AG10803 (cell line): ENCODE measurements around the gene CKB.

Source experiments
- DNase-seq: peaks from one replicate; pipeline ENCODE4 v3.0.0; 2010; ENCODE audit warnings: low read depth
- H3K4me3 ChIP-seq: 2 replicates; pipeline ENCODE4 v1.5.1; 2011; ENCODE audit warnings: mild to moderate bottlenecking, low read length, control low read depth
- CTCF ChIP-seq: conservative IDR thresholded peaks from 2 replicates; pipeline ENCODE4 v1.5.1; 2011; ENCODE audit warnings: mild to moderate bottlenecking, low read length, control low read depth, inconsistent platforms

Gene CKB

GRCh38 chr14:103544388-103545218 lies 22.0 kb upstream of the CKB start:
- no peak overlapping the region for H3K4me3 ChIP-seq
- no peak for TF ChIP-seq CTCF
- no peak for DNase-seq

- DNase-seq = no peak
- no peak overlapping the region for H3K4me3 ChIP-seq
- no peak for TF ChIP-seq CTCF
These were observed 21.2 kb upstream of the CKB start for GRCh38 chr14:103543721-103544387.

DNA sequence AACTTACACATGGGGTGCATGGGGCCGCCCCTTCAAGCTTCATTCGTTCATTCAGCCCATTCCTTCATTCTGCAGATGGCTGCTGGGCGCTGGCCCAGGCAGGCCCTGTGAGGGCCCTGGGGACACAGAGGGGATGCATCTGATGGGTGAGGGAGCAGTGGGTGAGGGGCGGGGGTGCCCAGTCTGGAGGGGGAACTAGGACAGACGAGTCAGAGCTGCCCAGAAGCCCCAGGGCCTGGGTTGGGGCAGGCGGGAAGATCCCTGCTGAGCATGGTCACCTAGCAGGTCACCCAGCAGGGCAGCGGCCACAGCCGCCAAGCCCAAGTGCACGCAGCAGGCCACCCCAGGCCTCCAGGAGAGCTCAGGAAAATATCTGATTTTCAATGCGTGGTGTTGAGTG lies 20.5 kb upstream of the CKB start:
- H3K4me3 ChIP-seq = no peak overlapping the region
- TF ChIP-seq CTCF = no peak
- DNase-seq = no peak

DNA sequence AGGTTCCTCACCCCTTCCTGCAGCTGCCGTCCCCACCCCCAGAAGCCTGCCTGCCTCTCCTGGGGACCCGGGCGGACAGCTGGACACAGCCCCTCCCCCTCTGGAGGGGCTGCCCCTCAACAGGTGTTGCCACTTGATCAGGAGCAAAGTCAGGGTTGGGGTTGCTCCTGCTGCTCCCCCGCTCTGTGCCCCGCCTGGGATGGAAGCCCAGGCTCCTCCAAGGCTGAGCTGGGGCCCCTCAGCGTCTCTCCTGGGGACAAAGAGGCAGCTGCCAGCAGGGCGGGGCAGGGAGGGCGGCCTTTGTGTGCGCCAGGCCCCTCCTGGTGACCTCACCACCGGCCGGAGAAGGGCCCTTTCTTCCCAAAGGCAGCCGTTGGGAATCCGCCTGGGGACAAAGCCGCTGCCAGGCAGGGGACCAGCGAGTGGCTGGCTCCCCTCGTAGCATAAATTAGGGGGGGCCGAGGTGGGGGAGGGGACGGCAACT lies 20.0 kb upstream of the CKB start:
- no peak for TF ChIP-seq CTCF
- no peak for DNase-seq
- no peak overlapping the region for H3K4me3 ChIP-seq

DNA sequence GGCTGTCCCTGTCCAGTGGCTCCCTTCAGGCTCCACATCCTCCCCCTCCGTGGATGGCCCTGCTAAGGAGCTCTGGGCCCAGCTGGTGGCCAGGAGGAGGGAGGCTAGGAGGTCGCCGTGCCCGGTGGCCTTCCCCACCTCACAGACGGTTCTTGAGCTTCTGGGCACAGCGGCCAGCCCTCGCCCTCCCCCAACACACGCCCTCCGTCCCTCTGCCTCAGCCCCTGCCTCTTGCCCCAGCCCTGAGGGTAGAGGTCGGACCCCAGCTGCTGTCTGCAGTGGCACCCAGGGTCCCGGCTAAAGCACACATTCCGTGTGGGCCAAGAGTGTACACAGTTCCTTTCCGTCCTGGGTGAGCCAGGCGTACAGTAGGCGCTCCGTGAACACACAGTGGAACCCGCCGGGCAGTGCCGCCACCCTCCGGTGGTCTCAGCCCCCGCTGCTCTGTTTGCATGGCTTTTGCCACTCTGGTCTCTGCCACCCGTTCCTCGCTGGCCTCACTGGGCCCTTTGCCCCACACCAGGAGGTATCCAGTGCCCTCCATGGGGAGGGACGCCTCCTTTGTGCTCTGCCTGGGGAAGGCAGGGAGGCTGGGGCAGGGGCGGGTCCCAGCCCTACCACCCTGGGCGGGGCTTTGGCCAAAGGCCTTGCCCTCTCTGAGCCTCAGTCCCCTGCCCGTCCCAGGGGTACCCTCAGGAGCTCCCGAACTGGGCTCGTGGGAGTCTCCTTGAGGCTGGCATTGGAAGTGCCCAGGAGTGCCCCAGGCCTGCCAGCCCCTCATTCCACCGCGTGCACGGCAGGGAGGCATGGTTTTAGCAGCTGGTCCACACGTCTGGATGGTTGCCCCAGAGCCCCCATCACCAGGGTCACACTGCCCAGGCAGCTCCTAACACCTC lies 19.3 kb upstream of the CKB start:
- DNase-seq = no peak
- 0 out of 2 replicates have a peak, but pooled peaks have one; percentile 8 for TF ChIP-seq CTCF
- no peak overlapping the region for H3K4me3 ChIP-seq

GRCh38 chr14:103540821-103541708 lies 18.4 kb upstream of the CKB start:
- H3K4me3 ChIP-seq = no peak overlapping the region; the same call in 1 of the 2 replicates
- no peak for DNase-seq

More at GRCh38 chr14:103540821-103541708, 18.4 kb upstream of the CKB start:
- TF ChIP-seq CTCF = no peak
